Activated CD8-positive, alpha-beta T cell treated with anti-CD3 and anti-CD28 coated beads for 36 hours (primary cell): Measurements from ENCODE around the gene PYGB. TPM values are rescaled to one million over a fixed set of nuclear protein-coding genes. Genes with fewer than 3 reads are reported as not detected.

ENCODE experiments used
- ATAC-seq: fragments of 200-7000 bp; cut with Tn5 transposase; one replicate; pipeline ENCODE4 v1.10.0; 2021; ENCODE audit warnings: mild to moderate bottlenecking, moderate library complexity
- CTCF ChIA-PET: fragments of 350-600 bp; sonication (Branson Sonifier 250); formaldehyde crosslinking; loops from one replicate; lab custom pipeline; 2021; ENCODE audit warnings: antibody characterized with exemption; lab: Charles Lee
- POLR2A ChIA-PET: fragments of 350-600 bp; sonication (Branson Sonifier 250); formaldehyde crosslinking; loops from one replicate; lab custom pipeline; 2021; ENCODE audit warnings: antibody characterized with exemption; lab: Charles Lee
- DNase-seq: peaks from one replicate; pipeline ENCODE4 v3.0.0-alpha.2; 2020
- H3K27ac Mint-ChIP-seq: one replicate; pipeline ENCODE4 v1.8.0; 2021; ENCODE audit warnings: mild to moderate bottlenecking, mixed read lengths
- H3K27me3 Mint-ChIP-seq: one replicate; pipeline ENCODE4 v1.8.0; 2021; ENCODE audit warnings: mixed read lengths
- H3K36me3 Mint-ChIP-seq: one replicate; pipeline ENCODE4 v1.8.0; 2021; ENCODE audit warnings: low read depth, mixed read lengths
- H3K4me1 Mint-ChIP-seq: one replicate; pipeline ENCODE4 v1.8.0; 2021; ENCODE audit warnings: low read depth, mixed read lengths
- H3K4me3 Mint-ChIP-seq: one replicate; pipeline ENCODE4 v1.8.0; 2021; ENCODE audit warnings: mild to moderate bottlenecking, moderate library complexity, mixed read lengths
- H3K9me3 Mint-ChIP-seq: one replicate; pipeline ENCODE4 v1.8.0; 2021; ENCODE audit warnings: mixed read lengths
- intact Hi-C: fragments of 100-400 bp; cut with micrococcal nuclease; formaldehyde crosslinking; loops from one replicate; pipeline ENCODE4 v1.10.0; 2022
- total RNA-seq, 2 experiments: library from RNA; stranded (reverse); gene quantifications; one replicate each; pipeline ENCODE4 v1.2.3, GENCODE V29; 2021
- TF ChIP-seq, protein P1 (sequence below): fragments of 200-600 bp; IDR thresholded peaks from one replicate; pipeline ENCODE4 v1.8.0; 2022; ENCODE audit warnings: antibody characterized with exemption, mild to moderate bottlenecking

The PYGB gene
- total RNA-seq, 2 experiments from 2014 or later = 26.1 to 26.5 TPM

DNA sequence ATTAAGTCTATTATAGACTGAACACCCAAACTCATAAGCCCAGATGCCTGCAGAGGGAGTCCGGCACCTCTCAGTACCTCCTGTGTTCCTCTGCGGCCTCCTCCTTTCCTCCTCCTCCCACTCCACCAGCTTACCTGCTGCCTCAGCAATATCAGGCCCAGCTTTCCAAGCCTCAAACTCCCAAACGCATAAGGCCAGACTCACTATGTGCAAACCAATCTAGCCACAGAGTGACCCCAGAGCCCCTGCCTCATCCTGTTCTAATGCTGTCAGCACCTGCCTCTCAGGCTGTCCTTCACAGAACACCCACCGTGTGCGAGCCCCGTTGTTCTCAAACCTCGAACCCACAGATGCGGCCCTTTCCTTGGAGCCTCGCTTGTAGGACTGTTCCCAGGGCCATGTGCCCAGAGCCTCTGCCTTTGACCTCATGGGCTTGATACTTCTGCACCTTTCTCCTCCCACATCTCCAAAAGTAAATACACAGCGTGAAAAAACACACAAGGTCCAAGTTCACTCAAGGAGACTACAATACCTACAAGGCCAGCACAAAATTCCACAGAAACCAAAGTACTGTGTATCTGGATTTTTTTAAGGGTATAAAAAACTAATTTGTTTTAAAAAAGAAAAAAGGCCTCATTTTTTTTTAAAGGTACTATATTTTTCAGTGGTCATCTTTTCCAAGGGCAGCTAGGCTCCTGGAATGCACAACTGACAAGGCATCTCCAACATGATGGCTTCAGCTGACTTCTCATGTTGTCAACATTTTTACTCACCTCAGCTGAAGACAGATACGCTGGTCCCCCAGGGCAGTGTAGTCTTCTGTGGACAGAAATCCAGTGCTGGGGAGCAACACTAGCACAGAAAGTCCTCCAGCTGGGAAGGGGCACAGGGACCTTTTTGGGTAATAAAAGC lies 90.5 kb downstream of the PYGB start:
- DNase-seq = no peak
- Mint-ChIP-seq H3K9me3 (peaks cover 1% of the 10 kb centered on the region), H3K27ac (no peak overlapping the region), H3K36me3 (peaks cover 11% of the 10 kb centered on the region), H3K4me3 (no peak overlapping the region), H3K27me3 (no peaks in the 10 kb centered on the region), H3K4me1 (peaks cover 6% of the 10 kb centered on the region)
- CTCF ChIA-PET = interaction anchor here (1.0 kb wide), 1 partner anchor 104 kb away, joined by 3 read pairs; no protein-coding TSS in a partner anchor
- TF ChIP-seq, protein P1, sequence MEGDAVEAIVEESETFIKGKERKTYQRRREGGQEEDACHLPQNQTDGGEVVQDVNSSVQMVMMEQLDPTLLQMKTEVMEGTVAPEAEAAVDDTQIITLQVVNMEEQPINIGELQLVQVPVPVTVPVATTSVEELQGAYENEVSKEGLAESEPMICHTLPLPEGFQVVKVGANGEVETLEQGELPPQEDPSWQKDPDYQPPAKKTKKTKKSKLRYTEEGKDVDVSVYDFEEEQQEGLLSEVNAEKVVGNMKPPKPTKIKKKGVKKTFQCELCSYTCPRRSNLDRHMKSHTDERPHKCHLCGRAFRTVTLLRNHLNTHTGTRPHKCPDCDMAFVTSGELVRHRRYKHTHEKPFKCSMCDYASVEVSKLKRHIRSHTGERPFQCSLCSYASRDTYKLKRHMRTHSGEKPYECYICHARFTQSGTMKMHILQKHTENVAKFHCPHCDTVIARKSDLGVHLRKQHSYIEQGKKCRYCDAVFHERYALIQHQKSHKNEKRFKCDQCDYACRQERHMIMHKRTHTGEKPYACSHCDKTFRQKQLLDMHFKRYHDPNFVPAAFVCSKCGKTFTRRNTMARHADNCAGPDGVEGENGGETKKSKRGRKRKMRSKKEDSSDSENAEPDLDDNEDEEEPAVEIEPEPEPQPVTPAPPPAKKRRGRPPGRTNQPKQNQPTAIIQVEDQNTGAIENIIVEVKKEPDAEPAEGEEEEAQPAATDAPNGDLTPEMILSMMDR = no peak
- intact Hi-C loops = no loop called here
- POLR2A ChIA-PET = no interaction called here
- no peak for ATAC-seq

DNA sequence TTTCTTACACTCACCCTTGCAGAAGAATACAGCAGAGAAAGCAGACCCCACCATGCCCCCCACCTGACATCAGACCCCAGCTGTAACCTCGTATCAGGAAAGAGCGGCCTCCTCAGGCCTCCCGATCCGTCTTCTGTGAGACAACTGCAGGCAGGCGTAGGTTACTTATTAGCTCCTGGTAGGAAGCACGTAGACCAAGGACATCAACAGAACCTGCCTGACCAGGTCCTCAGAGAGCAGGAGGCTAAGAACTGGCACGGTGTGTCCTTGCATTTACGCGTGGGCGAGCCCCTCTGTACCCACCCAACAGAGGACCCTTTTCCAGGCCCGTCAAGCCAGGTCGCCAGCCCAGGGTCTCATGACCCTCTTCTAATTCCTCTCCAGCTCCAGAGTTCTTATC lies 91.7 kb downstream of the PYGB start:
- H3K4me3 Mint-ChIP-seq = no peak overlapping the region
- intact Hi-C loops = no loop called here
- H3K9me3 Mint-ChIP-seq = no peaks in the 10 kb centered on the region
- no peak for ATAC-seq
- peaks cover 10% of the 10 kb centered on the region for H3K36me3 Mint-ChIP-seq
- ChIA-PET POLR2A (interaction anchor here (0.9 to 1.0 kb wide), 2 partner anchors 8 to 35 kb away, joined by 3 read pairs; no protein-coding TSS in a partner anchor), CTCF (no interaction called here)
- H3K4me1 Mint-ChIP-seq = peaks cover 14% of the 10 kb centered on the region
- TF ChIP-seq, protein P1 = no peak
- no peaks in the 10 kb centered on the region for H3K27me3 Mint-ChIP-seq
- DNase-seq = no peak
- H3K27ac Mint-ChIP-seq = no peak overlapping the region

DNA sequence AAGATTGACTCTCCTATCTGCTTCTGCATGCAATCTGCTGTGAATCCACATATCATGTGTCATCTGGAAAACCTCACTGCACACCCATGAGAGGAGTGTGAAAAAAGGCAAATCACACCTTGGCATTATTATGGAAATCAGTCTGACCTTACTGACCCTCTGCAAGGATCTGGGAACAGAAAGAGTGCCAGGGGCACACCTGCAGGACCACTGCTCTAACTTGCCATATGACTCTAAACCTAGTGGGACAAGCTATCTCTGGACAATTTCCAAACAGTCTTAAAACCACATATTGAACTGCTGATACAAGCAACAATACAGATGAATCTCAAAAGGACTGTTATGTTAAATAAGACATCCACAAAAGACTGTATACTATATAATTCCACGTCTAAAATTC lies 92.5 kb downstream of the PYGB start:
- ChIA-PET CTCF (interaction anchor here (1.0 kb wide), 1 partner anchor 30 kb away, joined by 3 read pairs; no protein-coding TSS in a partner anchor), POLR2A (no interaction called here)
- TF ChIP-seq, protein P1 = no peak
- no peaks in the 10 kb centered on the region for H3K27me3 Mint-ChIP-seq
- DNase-seq (no peak), ATAC-seq (no peak)
- no peaks in the 10 kb centered on the region for H3K9me3 Mint-ChIP-seq
- peaks cover 12% of the 10 kb centered on the region for H3K36me3 Mint-ChIP-seq
- peaks cover 18% of the 10 kb centered on the region for H3K4me1 Mint-ChIP-seq
- H3K27ac Mint-ChIP-seq = no peak overlapping the region
- no peak overlapping the region for H3K4me3 Mint-ChIP-seq
- intact Hi-C loops = no loop called here

DNA sequence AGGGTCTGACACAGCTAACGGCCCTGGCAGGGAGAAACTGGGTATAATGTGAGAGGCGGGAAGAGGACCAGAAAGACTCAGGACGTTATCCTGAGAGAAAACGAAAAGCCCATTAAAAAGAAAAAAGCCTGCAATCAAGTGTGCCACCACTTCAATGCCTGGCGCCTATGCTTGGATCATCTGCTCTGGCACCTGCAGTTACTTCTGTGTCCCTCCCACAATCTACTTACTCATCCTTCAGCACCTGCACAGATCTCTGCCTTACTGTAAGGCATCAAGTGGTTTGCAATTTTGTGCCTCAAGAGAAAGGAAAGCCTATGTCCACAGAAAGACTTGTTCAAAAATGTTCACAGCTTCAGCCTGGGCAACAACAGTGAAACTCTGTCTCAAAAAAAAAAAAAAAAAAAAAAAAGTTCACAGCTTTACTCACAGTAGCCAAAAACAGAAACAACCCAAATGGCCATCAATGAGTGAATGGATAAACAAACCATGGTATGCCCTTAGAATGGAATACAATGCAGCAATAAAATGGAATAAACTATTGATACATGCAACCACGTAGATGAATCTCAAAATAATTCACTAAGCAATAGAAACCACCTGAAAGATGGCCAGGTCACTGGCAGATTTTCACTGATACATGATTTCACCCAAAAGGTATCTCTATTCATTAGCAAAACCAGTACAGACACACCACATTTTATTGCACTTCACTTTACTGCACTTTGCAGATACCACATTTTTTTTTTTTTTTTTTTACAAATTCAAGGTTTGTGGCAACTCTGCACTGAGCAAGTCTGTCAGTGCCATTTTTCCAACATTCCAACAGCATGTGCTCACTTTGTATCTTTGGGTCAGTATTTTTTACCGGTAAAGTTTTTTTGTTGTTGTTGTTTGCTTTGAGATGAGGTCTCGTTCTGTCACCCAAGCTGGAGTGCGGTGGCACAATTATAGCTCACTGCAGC lies 94.1 kb downstream of the PYGB start:
- no peaks in the 10 kb centered on the region for H3K9me3 Mint-ChIP-seq
- POLR2A ChIA-PET = no interaction called here
- no peak for DNase-seq
- H3K4me3 Mint-ChIP-seq = no peak overlapping the region
- peaks cover 27% of the 10 kb centered on the region for H3K4me1 Mint-ChIP-seq
- intact Hi-C loops = no loop called here
- peaks cover 7% of the 10 kb centered on the region for H3K36me3 Mint-ChIP-seq
- CTCF ChIA-PET = interaction anchor here (1.3 kb wide), 1 partner anchor 57 kb away, joined by 3 read pairs; no protein-coding TSS in a partner anchor
- no peaks in the 10 kb centered on the region for H3K27me3 Mint-ChIP-seq
- TF ChIP-seq, protein P1 = no peak
- H3K27ac Mint-ChIP-seq = no peak overlapping the region
- no peak for ATAC-seq
